Stimulated activated CD8-positive, alpha-beta memory T cell treated with anti-CD3 and anti-CD28 coated beads, Interleukin-4, amount 100 ng/mL, for 4 hours (primary cell): ENCODE measurements around the gene DAB1.

Experiments used
- DNase-seq, 2 donors: peaks; one replicate each; pipeline ENCODE4 v3.0.0-alpha.2; 2020; ENCODE audit warnings: low read depth in 2 of 2, low spot score in 1 of 2

The DAB1 gene

GRCh38 chr1:57167997-57168396 is 255.9 kb downstream of the DAB1 start:
- no peak for DNase-seq

DNA sequence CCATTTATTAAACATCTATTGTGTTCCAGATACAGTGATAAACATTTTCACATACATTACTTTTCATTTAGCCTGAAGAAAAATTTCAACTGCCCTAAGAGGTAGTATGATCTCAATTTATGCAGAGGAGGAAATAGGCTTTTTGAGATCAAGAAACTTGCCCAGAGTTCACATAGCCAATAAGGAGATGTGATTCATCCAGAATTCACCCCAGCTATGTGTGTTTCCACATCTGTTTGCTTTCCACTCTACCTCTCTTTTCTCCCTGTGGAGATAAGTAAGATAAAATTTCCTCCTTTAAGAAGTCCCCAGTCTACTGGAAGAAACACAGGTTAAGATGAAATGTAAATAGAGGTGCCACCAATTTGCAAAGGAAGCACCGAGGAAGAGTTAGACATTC is 258.3 kb downstream of the DAB1 start:
- no peak for DNase-seq

DNA sequence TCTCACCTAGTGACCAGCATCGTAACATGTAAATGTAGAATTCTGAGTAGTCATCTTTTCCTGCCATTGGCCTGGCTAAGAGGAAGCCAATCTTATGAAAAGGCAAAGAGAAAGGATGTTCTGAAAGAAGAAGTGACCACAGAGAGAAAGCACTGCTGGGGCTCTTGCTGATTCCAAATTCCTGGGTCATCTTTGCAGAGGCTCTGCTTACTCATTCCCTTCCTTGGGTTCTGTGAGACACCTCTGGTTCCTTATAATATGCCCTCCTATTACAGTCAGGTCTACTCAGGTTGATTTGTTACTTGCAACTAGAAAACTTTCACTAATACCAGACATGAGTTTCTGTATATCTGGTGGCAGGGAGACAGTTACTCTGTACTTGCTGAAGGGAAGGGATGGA is 259.3 kb downstream of the DAB1 start:
- no peak for DNase-seq

DNA sequence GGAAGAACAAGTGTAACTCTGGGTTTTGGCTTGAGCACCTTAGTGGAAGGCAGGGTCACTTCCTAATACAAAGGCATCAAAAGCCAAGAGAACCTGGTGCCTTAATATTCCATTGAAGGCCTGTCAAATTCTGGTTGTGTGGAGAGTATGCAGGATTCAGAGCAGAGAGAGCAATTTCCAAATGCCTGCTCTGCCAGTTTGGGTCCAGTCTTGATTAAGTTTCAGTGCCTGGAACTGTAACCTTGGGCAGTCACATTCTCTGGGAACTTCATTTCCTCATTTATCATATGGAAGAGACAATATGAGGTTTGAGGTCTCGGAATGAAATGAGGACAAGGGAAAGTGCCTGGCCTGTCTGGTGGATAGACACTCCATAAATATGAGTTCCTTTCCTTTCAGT is 260.1 kb downstream of the DAB1 start:
- no peak for DNase-seq

DNA sequence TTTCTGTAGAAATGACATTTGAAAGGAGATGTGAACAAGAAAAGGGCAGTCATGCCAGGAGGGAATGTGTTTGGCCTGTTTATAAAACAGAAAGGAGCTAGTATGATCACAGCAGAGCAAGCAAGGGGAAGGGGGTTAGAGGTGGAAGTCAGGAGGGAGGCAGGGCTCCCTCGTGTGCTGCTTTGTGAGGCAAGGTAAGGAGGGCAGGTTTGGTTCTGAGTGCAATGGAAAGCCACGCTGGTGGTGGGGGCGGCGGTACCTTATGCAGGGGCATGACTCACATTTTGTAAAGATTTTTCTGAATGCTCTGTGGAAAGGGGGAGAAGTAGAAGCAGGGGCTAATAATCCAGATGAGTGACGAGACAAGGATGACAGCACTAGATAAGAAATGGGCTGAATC is 260.5 kb downstream of the DAB1 start:
- no peak for DNase-seq

- DNase-seq = no peak
These were observed 261.1 kb downstream of the DAB1 start for GRCh38 chr1:57162607-57163261.

DNA sequence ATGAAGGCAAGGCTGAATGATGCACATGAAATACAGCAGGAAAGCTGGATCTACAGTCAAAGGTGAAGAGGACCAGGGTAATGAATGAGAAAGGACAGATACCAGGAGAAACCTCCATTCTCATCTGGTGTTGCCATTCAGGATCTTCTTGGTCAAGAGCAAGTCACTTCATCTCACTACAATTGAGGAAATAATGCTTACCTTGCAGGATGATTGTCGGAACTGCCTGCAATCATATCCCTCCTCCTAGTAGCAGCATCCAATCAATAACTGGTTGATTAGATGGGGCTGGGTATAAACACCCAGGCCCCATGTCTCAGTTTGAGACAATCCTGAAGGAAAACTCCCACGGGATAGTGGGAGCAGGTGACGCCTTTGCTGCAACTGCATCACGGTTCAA is 263.3 kb downstream of the DAB1 start:
- DNase-seq = no peak

GRCh38 chr1:57158604-57158998 is 265.3 kb downstream of the DAB1 start:
- no peak for DNase-seq

GRCh38 chr1:57157818-57158603 is 265.8 kb downstream of the DAB1 start:
- DNase-seq = no peak

DNA sequence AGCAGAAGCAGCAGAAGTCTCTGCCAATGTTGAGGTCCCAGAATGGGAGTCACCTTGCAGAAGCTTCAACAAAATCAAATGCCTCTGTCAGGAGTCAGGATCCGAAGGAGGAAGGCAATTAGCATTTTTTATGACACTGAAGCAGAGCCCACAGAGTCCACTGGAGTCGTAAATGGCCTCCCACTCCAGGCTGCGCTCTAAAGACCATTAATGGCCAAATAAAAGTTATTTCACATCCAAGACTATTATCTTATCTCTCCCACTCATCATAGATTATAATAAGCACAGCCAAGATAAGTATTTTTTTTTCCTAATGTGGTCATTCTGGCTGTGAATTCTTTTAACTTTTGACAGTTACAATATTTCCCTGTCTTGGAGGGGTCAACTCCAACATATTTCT is 267.0 kb downstream of the DAB1 start:
- no peak for DNase-seq

DNA sequence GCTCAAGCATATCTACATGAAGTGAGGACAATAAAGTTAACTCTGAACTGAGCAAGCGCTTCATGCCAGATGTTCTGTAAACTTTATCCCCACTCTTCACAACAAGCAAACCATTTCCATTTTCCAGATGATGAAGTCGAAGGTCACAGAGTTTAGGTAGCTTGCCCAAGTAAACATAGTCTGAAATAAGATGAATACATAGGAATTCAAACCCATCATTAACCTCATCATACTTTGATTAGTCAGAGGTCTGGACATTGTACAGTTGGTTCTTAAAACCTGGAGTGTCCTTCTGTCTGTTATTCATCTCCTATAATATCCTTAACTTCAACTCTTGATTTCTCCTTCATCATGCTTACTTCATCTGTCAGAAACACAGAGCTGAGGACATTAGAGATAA is 277.8 kb downstream of the DAB1 start:
- DNase-seq = no peak

GRCh38 chr1:57142999-57143398 is 280.9 kb downstream of the DAB1 start:
- DNase-seq = no peak

DNA sequence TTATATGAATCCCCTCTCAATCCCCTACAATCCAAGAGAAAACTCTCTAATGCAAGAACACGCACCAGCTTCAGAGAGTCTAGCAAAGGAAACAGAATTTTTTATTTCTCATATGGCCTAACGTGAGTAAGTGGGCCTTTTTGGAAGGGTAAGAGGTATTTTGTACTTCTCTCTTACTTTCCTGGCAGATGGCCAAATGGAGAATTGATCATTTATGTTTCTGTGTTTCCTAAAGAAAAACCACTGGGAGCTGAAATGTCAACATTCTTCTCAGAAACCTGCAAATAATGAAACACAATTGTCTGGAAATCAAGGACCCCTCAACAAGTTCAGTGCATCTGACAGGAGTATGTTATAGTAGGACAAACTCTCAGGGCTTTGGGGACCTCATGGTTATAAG is 281.7 kb downstream of the DAB1 start:
- no peak for DNase-seq

DNA sequence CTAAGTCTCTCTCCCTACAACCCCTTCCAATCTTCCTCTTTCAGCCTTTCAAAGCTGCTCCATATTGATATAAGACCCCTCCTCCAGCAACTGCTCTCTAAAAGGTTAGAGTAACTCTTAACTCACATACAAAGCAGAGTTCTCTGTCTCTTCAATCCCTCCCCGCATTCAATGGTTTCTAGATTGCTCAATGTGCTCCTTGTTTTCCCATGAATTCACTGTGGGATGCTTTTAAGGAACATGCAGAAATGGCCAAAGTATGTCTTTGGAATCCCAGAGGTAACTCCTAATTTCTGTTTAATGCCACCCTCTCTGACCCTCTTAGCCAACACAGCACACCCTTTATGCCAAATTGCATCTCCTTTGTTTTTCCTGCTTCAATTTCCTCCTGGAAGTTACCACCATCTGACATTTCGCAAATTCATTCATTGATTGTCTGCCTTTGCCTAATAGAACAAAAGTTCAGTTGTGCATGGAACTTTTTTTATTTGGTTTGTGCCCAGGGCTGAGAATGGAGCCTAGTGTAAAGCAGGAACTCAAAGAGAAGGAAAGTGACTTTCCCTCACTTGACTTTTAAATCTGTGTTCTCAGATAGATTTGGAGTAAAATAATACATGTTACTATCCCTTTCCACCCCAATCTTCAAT is 285.3 kb downstream of the DAB1 start:
- no peak for DNase-seq

- DNase-seq = no peak
These were observed 285.9 kb downstream of the DAB1 start for GRCh38 chr1:57137980-57138379.

DNA sequence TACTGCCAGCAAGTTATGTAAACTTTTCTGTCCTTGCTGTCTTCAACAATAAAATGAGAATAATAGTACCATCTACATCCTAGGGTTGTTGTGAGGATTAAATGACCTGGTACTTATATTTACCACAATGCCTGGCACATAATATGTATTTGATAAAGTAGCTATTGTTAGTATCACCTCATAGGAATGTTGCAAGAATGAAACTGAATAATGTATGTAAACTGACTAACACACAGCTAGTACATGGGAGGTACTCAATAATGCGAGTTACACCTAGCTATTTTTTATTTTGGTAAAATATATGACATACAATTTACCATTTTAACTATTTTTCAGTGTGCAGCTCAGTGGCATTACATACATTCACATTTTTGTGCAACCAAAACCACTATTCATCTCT is 289.1 kb downstream of the DAB1 start:
- no peak for DNase-seq

- no peak for DNase-seq
These were observed 290.2 kb downstream of the DAB1 start for GRCh38 chr1:57133686-57134085.

GRCh38 chr1:57132993-57133622 is 290.8 kb downstream of the DAB1 start:
- DNase-seq = no peak

DNA sequence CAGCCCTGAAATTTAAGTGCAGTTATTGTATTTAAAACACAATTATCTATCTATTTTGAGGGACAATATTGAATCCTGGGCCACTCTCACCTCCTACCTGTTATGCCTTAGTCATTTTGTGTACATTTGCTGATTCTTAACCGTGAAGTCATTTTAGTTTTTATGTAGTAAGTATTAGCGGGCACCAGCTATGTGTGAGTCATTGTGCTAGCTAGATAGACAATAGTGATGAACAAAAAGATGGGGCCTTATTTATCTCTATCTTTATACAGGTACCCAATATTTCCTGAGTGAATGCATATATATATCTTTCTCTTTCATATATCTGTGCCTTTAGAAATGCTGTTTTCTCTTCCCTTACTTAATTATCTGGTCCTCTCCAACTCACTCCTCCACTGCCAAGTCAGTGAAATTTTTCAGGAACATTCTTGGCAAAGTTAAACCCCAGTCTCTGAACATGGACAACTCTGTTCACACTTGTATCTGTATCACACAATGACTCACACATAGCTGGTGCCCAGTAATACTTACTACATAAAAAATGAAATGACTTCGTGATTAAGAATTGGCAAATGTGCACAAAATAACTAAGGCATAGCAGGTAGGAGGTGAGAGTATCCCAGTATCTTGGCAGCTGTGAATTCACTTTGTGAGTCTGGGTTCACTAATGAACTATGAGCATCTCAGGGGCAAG is 292.0 kb downstream of the DAB1 start:
- DNase-seq = no peak

- DNase-seq = no peak
These were observed 292.6 kb downstream of the DAB1 start for GRCh38 chr1:57131257-57131656.

DNA sequence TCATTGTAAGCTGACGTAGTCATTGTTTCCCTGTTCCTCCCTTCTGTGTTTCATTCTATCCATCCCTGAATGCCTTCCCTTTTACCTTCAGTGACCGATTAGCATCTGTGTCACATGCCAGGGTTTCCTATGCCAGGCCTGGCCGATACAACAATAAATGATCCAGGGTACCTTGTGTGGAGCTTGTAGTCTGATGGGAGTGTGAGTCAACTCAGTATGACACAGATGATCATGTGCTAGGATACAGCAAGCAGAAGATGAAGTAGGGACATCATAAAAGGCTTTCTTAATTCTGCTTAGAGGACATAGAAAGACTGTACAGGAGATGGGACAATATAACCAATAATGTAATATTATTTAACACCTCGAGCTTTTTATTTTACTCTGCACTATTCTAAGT is 294.0 kb downstream of the DAB1 start:
- DNase-seq = no peak
